Stimulated activated CD8-positive, alpha-beta memory T cell treated with anti-CD3 and anti-CD28 coated beads, Interleukin-4, amount 100 ng/mL, for 1 hour (primary cell): Measurements from ENCODE around the gene CNN2.
A peak's percentile ranks its signal among the peaks of the same experiment; 100 is the strongest.

Experiments
- DNase-seq, 2 donors: peaks; one replicate each; pipeline ENCODE4 v3.0.0-alpha.2; 2020; ENCODE audit warnings: low read depth in 2 of 2, low spot score in 1 of 2

CNN2 gene

GRCh38 chr19:995051-995827 is 31.2 kb upstream of the CNN2 start:
- DNase-seq, result no peak

- peak; percentile 38 to 39 for DNase-seq
Measured at GRCh38 chr19:996051-996838, 30.2 kb upstream of the CNN2 start.

GRCh38 chr19:998064-998463 is 28.3 kb upstream of the CNN2 start:
- DNase-seq, result no peak

- no peak for DNase-seq
Measured at GRCh38 chr19:999379-999719, 27.1 kb upstream of the CNN2 start.

- no peak for DNase-seq
Measured at GRCh38 chr19:1000095-1000494, 26.3 kb upstream of the CNN2 start, which contains the start of gene GRIN3B. Gene GRIN3B, plus strand, starts transcription at chr19:1000419. Its CDS starts 19 bp downstream, at chr19:1000438.

- DNase-seq, result no peak
Measured at GRCh38 chr19:1000591-1001537, 25.5 kb upstream of the CNN2 start.

GRCh38 chr19:1001538-1002166 is 24.8 kb upstream of the CNN2 start:
- DNase-seq, result peak in 1 of 2 donors; percentile 45

GRCh38 chr19:1002600-1002999 is 23.8 kb upstream of the CNN2 start:
- no peak for DNase-seq

- DNase-seq, result no peak
Measured at GRCh38 chr19:1003283-1003682, 23.1 kb upstream of the CNN2 start.

GRCh38 chr19:1004204-1004802 is 22.1 kb upstream of the CNN2 start:
- DNase-seq, result no peak

GRCh38 chr19:1004803-1005664 is 21.4 kb upstream of the CNN2 start:
- no peak for DNase-seq

GRCh38 chr19:1006711-1007398 is 19.6 kb upstream of the CNN2 start:
- no peak for DNase-seq

- DNase-seq, result no peak
Measured at GRCh38 chr19:1007399-1008251, 18.8 kb upstream of the CNN2 start.

GRCh38 chr19:1008268-1009040 is 18.0 kb upstream of the CNN2 start:
- DNase-seq, result no peak

- no peak for DNase-seq
Measured at GRCh38 chr19:1009041-1009980, 17.1 kb upstream of the CNN2 start.

GRCh38 chr19:1009981-1010538 is 16.3 kb upstream of the CNN2 start:
- DNase-seq, result no peak
